Neural cell (in vitro differentiated cells): ENCODE measurements around the gene APOL4.

Source experiments
- CTCF ChIP-seq: fragments of 450-650 bp; IDR thresholded peaks from 2 replicates; pipeline ENCODE4 v1.5.1; 2014; ENCODE audit warnings: antibody characterized with exemption, mild to moderate bottlenecking, moderate library complexity; ENCODE audit not compliant: poor library complexity, severe bottlenecking
- EZH2 ChIP-seq: fragments of 200-600, 300-800 bp; shearing (Covaris generic), sonication (generic); IDR thresholded peaks from 2 replicates; pipeline ENCODE4 v1.6.1; 2014; ENCODE audit warnings: antibody characterized with exemption, low read length, borderline replicate concordance, mild to moderate bottlenecking; ENCODE audit not compliant: insufficient read depth, poor library complexity, severe bottlenecking
- TAF1 ChIP-seq: IDR thresholded peaks from 2 replicates; pipeline ENCODE4 v1.6.1; 2012; ENCODE audit warnings: low read depth

DNA sequence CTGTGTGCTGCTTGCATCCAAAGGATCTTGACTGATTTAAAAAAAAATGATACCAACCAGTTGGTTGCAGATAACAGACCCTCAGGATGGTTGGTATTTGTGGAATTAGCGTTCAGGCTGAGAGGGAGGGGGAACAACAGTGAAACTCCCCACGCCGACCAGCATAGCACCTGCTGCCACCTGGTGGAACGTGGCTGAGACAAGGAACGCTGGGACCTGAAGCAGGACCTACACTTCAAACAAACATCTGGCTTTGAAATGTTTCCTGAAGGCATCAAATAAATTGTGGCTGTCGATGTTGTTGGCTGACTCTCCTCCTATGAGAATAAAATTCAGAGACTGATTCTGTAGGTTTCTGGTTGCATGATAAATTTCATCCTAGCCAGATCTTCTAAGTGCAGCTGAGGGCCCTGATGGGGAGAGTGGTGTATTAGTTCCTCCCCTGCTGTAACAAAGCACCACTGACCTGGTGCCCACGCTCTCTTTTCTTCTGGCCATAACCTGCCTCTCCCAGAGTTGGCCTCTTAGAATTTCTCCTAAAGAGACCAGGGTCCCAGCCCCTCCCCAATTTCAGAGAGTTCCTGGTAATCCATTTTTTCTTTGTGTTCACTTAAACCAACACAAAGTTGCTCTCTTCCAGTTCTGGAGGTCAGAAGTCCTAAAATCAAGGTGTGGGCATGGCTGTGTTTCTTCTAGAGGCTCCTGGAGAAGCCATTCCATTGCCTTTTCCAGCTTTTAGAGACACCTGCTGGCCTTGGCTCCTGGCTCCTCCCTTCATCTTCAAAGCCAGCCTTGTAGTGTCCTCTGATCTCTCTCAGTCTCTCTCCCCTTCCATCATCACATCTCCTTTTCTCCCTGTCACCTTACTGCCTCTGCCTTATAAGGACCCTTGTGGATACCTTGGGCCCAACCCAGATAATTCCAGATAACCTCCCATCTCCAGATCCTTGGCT lies 20.5 kb upstream of the APOL4 start:
- TF ChIP-seq CTCF (peak; percentile 74), EZH2 (no peak), TAF1 (no peak)
